Measurements from ENCODE around the gene ELOVL6.

DNA sequence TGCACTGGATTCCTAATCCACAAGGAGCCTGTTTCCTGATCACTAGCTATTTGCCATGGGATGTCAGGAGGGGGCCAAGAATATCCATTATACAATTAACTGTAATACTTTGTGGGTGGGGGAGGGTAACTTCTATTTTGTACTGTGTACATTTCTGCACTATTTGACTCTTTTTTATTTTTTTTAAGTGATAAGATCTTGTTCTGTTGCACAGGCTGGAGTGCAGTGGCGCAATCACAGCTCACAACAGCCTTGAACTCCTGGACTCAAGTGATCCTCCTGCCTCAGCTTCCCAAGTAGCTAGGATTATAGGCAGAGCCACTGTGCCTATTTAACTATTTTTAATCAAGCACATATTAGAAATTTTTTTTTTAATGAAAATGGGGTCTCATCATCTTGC lies 134.1 kb downstream of the ELOVL6 start:
- TF ChIP-seq, protein P1, sequence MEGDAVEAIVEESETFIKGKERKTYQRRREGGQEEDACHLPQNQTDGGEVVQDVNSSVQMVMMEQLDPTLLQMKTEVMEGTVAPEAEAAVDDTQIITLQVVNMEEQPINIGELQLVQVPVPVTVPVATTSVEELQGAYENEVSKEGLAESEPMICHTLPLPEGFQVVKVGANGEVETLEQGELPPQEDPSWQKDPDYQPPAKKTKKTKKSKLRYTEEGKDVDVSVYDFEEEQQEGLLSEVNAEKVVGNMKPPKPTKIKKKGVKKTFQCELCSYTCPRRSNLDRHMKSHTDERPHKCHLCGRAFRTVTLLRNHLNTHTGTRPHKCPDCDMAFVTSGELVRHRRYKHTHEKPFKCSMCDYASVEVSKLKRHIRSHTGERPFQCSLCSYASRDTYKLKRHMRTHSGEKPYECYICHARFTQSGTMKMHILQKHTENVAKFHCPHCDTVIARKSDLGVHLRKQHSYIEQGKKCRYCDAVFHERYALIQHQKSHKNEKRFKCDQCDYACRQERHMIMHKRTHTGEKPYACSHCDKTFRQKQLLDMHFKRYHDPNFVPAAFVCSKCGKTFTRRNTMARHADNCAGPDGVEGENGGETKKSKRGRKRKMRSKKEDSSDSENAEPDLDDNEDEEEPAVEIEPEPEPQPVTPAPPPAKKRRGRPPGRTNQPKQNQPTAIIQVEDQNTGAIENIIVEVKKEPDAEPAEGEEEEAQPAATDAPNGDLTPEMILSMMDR (conservative IDR thresholded peaks at IDR 0.05; ENCODE audit: low read depth, low read length), result no peak
- TF ChIP-seq SMC3 (IDR thresholded peaks at IDR 0.05; ENCODE audit: low read depth, low read length) (no peak), CEBPB (IDR thresholded peaks at IDR 0.05; ENCODE audit: low read depth, low read length) (0 out of 2 replicates have a peak, but pooled peaks have one; percentile 37), RFX5 (IDR thresholded peaks at IDR 0.05; ENCODE audit: low read depth, low read length) (no peak), POLR2A (IDR thresholded peaks at IDR 0.05; ENCODE audit: low read depth, low read length) (no peak), RCOR1 (IDR thresholded peaks at IDR 0.05; ENCODE audit: insufficient replicate concordance, low read length) (no peak), RAD21 (IDR thresholded peaks at IDR 0.05; ENCODE audit: low read length) (no peak), NFE2L2 (IDR thresholded peaks at IDR 0.05; ENCODE audit: low read depth, low read length) (no peak), MXI1 (IDR thresholded peaks at IDR 0.05; ENCODE audit: borderline replicate concordance, low read depth, low read length) (no peak), MAFK (IDR thresholded peaks at IDR 0.05; ENCODE audit: low read depth, low read length) (no peak)
- TF ChIP-seq, protein P2, sequence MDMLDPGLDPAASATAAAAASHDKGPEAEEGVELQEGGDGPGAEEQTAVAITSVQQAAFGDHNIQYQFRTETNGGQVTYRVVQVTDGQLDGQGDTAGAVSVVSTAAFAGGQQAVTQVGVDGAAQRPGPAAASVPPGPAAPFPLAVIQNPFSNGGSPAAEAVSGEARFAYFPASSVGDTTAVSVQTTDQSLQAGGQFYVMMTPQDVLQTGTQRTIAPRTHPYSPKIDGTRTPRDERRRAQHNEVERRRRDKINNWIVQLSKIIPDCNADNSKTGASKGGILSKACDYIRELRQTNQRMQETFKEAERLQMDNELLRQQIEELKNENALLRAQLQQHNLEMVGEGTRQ (IDR thresholded peaks at IDR 0.05; ENCODE audit: low read depth, low read length), result no peak
